HG03469 (cell line): ENCODE measurements around the gene RACGAP1.
A peak's percentile ranks its signal among the peaks of the same experiment; 100 is the strongest.

ENCODE experiments used
- ATAC-seq: cut with Tn5 transposase; IDR thresholded peaks from one replicate; pipeline ENCODE4 v1.9.1; 2021; ENCODE audit warnings: mild to moderate bottlenecking, moderate library complexity, moderate number of reproducible peaks; ENCODE audit not compliant: unreplicated experiment

Gene RACGAP1

GRCh38 chr12:50025187-50026059 is at the start of gene RACGAP1:
Gene RACGAP1 (minus strand): TSS chr12:50025494. CDS start chr12:50016715, 8,779 bp downstream.
- ATAC-seq, result peak; percentile 92

- no peak for ATAC-seq
Measured at GRCh38 chr12:50073712-50074111, 48.4 kb upstream of the RACGAP1 start.

DNA sequence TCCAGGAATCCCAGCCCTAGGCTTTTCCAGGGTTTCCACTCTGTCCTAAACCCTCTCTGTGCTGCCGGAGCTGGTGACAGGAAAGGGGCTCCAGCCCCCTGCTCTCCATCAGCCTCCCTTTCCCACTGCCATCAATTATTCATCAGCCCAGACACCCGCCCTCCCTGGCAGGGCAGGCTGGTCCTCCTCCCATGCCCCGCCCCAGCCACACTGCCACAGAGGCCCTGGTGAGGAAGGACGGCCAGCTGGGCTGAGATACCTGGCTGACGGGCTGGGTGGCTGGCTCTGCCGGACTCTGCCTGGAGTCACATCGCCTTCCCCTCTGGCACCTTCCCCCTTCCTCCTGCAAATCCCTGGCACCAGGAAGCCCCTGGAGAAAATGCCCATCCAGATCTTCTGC is 47.9 kb upstream of the RACGAP1 start:
- no peak for ATAC-seq

DNA sequence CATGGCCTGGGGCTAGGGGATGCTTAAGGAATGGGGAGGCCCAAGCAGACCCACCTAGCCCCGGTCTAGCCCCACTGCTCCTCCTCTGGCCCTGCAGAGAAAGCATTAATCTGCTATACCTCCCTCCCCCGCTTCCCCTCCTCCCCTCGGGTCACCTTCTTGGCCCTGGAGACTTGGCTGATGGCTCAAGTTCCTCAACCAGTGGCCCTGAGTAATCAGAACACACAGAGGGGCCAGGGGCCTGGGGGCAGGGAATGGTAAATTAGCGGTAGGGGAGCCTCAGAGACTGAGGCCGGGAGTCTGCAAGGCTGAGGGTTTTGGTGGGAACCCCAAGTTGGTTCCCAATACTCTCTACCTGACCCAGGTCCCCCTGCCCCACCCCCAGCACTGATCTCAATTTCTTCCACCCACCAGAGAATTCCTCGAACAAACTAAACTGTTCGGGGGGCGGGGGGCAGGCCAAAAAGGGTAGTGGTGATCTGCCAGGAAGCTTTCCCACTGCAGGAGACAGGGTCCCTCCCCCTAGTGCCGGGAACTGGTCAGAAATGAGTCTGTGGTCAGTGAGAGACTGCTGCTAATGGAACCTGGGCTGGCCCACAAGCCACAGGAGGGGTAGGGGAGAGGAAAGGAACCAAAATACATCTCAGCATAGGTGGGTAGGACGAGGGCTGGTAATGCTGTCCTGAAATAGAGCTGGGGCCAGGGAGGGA is 47.1 kb upstream of the RACGAP1 start:
- ATAC-seq, result no peak

GRCh38 chr12:50070314-50071060 is 45.2 kb upstream of the RACGAP1 start:
- ATAC-seq, result no peak

DNA sequence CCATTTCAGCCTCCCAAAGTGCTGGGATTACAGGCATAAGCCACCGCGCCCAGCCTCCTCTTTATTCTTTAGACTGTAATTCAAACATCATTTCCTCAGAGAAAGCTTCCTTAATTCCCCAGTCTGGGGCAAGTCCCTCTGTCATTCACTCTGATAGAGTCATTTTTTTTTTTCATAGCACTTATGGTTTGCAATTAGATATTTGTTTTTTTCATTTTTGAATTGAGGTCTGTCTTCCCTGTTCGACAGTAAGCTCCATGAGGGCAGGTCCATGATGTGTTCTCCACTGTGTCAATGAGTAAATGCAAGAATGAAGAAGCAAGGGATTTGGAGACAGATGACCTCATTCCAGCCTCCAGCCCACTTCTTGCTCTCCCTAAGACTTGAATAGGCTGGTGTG is 44.2 kb upstream of the RACGAP1 start:
- ATAC-seq, result no peak

DNA sequence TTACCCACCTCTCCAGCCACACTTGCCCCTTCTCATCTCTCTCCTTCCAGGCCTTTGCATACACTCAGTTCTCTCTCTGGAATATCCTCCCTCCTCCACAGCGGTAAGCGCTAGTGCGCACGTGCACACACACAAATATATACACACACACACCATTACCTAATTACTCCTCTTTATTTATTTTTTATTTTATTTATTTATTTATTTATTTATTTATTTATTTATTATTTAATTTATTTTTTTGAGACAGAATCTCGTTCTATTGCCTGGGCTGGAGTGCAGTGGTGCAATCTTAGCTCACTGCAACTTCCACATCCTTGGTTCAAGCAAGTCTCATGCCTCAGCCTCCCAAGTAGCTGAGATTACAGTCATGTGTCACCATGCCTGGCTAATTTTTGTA is 43.8 kb upstream of the RACGAP1 start:
- ATAC-seq, result no peak

DNA sequence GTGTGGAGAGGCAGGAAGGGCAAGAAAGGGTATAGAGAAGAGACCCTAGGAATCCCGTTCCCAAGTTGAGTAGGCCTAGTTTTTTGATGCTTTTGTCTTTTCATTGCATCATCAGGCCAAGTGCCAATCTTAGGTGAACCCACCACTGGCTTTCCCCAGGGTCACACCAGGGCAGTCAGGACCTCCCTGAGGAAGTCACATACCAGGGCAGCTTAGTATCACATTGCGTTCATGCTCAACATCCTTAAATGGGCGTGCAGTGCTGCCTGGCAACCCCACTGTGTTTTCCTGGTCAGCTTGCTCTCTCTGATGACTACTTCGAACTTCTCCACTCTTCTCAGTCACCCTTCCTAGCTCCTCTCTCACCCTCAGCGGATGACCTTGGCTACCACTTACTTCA is 41.1 kb upstream of the RACGAP1 start:
- ATAC-seq, result no peak

DNA sequence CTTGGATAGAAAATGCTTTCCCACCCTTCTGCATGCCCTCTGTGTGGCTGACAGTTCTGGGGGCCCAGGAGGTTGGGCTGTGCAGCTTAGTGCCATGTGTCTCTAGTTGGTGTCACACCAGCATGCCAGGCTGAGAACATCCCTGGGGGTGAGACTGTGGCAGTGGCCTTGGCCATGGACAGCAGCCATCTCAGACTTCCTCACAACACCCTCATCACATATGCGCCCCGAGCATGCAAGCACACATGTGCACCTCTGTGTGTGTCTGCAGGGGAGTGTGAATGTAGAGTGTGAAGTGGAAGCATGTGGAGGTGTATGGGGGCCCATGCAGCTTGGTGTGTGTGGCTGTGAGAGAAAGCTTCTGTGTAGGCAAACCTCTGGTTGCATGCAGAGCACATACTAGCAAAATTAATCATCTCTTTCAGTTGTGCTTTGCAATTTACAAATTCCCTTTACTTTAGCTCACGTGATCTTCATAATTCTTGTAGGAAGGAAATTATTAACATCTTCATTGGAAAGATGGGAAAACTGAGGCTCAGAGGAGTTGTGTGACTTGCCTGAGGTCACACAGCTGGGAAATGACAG is 40.5 kb upstream of the RACGAP1 start:
- ATAC-seq, result no peak

GRCh38 chr12:50062728-50063460 is 37.6 kb upstream of the RACGAP1 start:
- ATAC-seq, result no peak

DNA sequence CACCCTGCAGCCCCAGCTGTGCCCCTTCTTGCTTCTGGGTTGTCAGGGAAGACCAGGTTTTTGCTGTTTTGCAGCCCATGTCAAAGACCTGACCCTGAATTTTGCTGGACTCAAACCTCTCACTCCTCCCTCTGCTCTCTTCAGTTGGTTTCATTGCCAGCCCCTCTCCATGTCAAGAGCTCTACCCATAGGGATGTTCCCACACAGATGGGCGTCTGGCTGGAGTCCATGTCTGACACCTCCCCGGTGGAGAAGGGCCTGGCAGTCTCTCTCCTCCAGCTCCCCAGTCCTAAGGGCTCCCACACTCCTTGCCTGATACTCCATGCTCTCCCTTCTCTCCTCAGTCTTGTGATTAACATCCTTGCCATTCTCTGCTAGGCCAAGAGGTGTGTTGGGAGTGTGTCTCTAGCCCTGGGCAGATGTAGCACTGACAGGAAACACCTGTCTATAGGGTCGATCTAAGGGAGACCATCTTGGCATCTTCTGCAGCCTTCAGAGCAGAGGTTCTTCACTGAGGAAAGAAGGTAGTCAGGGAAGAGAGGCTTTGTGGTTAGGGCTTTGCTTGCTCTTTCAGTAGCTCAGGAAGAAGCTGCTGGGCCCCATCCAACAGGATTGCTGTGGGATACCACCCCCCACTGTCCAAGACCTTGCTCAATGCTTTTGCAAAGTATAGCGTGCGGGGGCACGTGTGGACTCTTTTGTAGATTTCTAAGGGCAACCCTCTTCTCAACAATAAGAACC is 36.8 kb upstream of the RACGAP1 start:
- no peak for ATAC-seq

- no peak for ATAC-seq
Measured at GRCh38 chr12:50061171-50061570, 35.9 kb upstream of the RACGAP1 start.

DNA sequence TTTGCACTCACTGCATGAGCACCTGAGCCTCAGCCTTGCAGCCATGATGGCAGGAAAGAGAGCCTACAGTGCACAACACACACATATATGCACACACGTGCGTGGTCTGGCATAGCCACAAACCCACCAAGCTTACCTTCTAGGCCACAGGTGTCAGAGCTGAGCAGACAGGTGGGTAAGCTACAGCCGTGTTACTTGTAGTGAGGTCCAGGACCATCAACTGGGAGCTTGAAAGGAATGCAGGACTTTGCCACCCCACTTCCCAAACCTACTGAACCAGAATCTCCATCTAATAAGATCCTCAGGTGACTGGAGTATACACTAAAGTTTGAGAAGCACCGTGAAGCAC is 34.8 kb upstream of the RACGAP1 start:
- no peak for ATAC-seq

DNA sequence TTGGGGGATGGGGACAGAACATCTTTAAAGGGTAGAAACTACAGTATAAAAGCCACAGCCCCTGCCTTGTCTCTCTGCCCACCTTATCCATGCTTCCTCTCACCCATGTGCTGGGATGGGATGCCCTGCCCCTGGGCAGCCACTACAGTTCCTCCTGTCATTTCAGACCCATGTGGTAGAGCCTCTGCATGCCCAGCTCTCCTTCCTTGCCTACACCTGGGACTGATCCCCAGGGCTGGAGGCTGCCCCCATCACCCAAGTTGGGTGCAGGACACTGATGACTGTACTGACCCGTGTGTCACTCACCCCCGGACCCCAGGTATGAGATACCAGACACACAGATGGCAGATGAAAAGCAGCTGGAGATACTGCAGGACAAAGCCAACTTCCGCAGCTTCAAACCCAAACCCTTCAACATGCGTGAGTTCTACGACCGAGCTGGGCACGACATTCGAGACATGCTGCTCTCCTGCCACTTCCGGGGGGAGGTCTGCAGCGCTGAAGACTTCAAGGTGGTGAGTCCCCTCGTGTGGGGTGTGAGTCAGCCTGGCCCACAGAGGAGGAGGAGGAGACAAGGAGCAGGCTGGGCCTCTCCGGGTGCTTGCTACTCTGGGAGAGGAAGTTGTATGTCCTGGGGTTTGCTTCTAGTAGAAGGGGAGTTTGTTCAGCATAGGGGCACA is 34.3 kb upstream of the RACGAP1 start:
- no peak for ATAC-seq

DNA sequence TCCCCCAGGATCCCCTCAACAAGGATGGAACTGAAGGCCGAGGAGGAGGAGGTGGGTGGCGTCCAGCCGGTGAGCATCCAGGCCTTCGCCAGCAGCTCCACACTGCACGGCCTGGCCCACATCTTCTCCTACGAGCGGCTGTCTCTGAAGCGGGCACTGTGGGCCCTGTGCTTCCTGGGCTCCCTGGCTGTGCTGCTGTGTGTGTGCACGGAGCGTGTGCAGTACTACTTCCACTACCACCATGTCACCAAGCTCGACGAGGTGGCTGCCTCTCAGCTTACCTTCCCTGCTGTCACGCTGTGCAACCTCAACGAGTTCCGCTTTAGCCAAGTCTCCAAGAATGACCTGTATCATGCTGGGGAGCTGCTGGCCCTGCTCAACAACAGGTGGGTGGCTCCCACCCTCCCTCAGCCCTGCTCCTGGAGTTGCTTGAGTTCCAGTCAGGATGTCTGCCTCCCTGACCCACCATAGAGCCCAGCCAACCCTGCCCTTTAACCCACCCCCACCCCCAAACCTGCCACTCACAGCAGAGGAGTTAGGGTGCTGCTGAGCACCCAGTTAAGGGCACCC is 33.5 kb upstream of the RACGAP1 start:
- no peak for ATAC-seq

DNA sequence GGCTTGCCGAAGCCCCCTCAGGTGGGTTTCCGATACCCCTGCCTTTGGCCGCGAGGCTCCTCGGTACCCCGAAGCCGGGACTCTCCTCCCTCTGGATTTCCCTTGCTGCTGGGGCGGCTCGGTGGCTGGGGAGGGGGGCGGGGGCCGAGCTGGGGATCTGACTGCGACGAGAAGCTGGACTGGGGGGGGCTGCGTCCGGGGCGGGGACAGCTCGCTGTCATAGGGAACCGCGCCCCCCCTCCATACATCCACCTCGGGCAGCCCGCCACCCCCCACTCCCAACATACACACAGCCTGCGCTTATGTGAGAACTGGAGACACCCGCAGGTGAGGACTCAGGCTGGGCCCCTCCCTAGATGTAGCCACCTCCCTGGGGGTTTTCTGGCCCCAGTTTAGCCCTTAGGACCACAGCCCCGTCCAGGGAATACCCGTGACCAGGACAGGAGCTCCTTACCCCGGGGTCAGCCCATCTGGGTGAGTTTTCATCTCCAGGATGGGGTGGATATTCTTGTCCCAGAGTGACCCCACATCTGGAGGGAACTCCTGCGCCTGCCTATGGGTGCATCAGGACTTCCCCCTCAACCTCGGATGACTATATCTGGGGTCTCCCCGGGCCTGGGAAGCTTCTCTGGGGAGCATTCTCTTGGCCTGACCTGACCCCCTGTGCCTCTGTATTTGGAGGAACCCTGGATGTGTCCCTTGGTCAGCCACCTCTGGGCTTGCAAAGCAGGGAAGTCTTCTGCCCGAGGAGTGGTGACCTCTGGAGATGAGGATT is 32.8 kb upstream of the RACGAP1 start:
- no peak for ATAC-seq

GRCh38 chr12:50057000-50057841 is 31.9 kb upstream of the RACGAP1 start, which contains the start of gene ASIC1:
Gene ASIC1 (plus strand): TSS chr12:50057596. CDS start chr12:50058767, 1,171 bp downstream.
- no peak for ATAC-seq
